Esophagus squamous epithelium (tissue), 5 donors: ENCODE measurements around the gene SLCO2B1. TPM values are rescaled to one million over a fixed set of nuclear protein-coding genes. Genes with fewer than 3 reads are reported as not detected.

Experiments
- DNase-seq: peaks from one replicate; lab custom pipeline; 2025; lab: John Stamatoyannopoulos, UW
- H3K27ac ChIP-seq, 4 donors: fragments of 200-600 bp; sonication (generic); one replicate each; pipeline ENCODE4 v1.5.1; 2016 to 2019; ENCODE audit warnings: mild to moderate bottlenecking in 1 of 4
- H3K27me3 ChIP-seq, 4 donors: fragments of 200-600 bp; sonication (generic); 1 replicate in 3 of 4; 2 replicates in 1 of 4; pipeline versions ENCODE4 v1.5.1 to v1.6.0; 2017 to 2021; ENCODE audit warnings: antibody characterized with exemption in 1 of 4
- H3K36me3 ChIP-seq, 3 donors: fragments of 200-600 bp; sonication (generic); one replicate each; pipeline ENCODE4 v1.5.1; 2016 to 2019
- H3K4me1 ChIP-seq, 3 donors: fragments of 200-600 bp; sonication (generic); one replicate each; pipeline ENCODE4 v1.5.1; 2017 to 2019
- H3K4me3 ChIP-seq, 4 donors: fragments of 200-600 bp; sonication (generic); 1 replicate in 3 of 4; 2 replicates in 1 of 4; pipeline ENCODE4 v1.5.1; 2016 to 2019; ENCODE audit warnings: mild to moderate bottlenecking in 2 of 4, moderate library complexity in 1 of 4
- H3K9me3 ChIP-seq, 3 donors: fragments of 200-600 bp; sonication (generic); one replicate each; pipeline ENCODE4 v1.5.1; 2016 to 2019
- CTCF ChIP-seq, 6 experiments: fragments of 450-650 bp in 4 of 6; fragments of 200-600 bp in 2 of 6; sonication (generic) in 2 of 6; IDR thresholded peaks; one replicate each; pipeline ENCODE4 v1.5.1; 2016 to 2019; ENCODE audit warnings: antibody characterized with exemption in 6 of 6, mild to moderate bottlenecking in 4 of 6, moderate library complexity in 4 of 6
- POLR2A ChIP-seq, 4 donors: fragments of 450-650 bp; IDR thresholded peaks; one replicate each; pipeline ENCODE4 v1.6.1; 2017; ENCODE audit warnings: antibody characterized with exemption in 4 of 4, mild to moderate bottlenecking in 4 of 4, moderate library complexity in 3 of 4
- WGBS, 2 donors: methylation state at CpG; one replicate each; pipeline ENCODE4 v1.1.5; 2018; 5-methylcytosine and 5-hydroxymethylcytosine counted together
- intact Hi-C: fragments of 100-400 bp; cut with DNase I; formaldehyde crosslinking; loops from one replicate; pipeline ENCODE4 v1.15.0; 2022
- total RNA-seq, 4 donors: library from RNA; depleted of rRNA; stranded (reverse); fragments of >200 nt; gene quantifications; one replicate each; pipeline ENCODE4 v1.1.0, GENCODE V29; 2016
- donor health status: DM: yes; HTN: yes; CAD: no.

Gene SLCO2B1
- total RNA-seq, 4 donors from 2014 or later: 3.6 to 35.7 (median 16.1) TPM

GRCh38 chr11:75173336-75173735 is 22.4 kb downstream of the SLCO2B1 start:
- WGBS, 2 donors: 90 to 96% methylated on average over 6 to 7 of the region's 7 CpGs
- Histone ChIP-seq H3K36me3 (peaks cover 0 to 22% (median 0%) of the 10 kb centered on the region in 3 donors), H3K9me3 (no peaks in the 10 kb centered on the region), H3K4me1 (peaks cover 0 to 15% (median 0%) of the 10 kb centered on the region in 3 donors), H3K27ac (no peak overlapping the region), H3K27me3 (no peaks in the 10 kb centered on the region), H3K4me3 (no peak overlapping the region)
- intact Hi-C loops: no loop called here
- no peak for TF ChIP-seq POLR2A (IDR thresholded peaks at IDR 0.05)
- DNase-seq: no peak

- Histone ChIP-seq H3K27me3 (no peaks in the 10 kb centered on the region), H3K9me3 (no peaks in the 10 kb centered on the region), H3K4me3 (no peak overlapping the region), H3K27ac (peak overlapping the region in 3 of 4 donors; percentile 2 to 76 (median 55)), H3K36me3 (peaks cover 0 to 14% (median 0%) of the 10 kb centered on the region in 3 donors), H3K4me1 (peaks cover 0 to 12% (median 0%) of the 10 kb centered on the region in 3 donors)
- TF ChIP-seq CTCF (IDR thresholded peaks at IDR 0.05) (no peak), POLR2A (IDR thresholded peaks at IDR 0.05) (peak in 1 of 4 donors; percentile 22)
- no peak for DNase-seq
- intact Hi-C loops: no loop called here
- 32 to 49% methylated on average over 6 to 7 of the region's 7 CpGs for WGBS, 2 donors
Observed at GRCh38 chr11:75174781-75175370, 24.0 kb downstream of the SLCO2B1 start.

- Histone ChIP-seq H3K36me3 (no peaks in the 10 kb centered on the region), H3K4me1 (peaks cover 0 to 11% (median 4%) of the 10 kb centered on the region in 3 donors), H3K9me3 (no peaks in the 10 kb centered on the region), H3K27me3 (no peaks in the 10 kb centered on the region), H3K27ac (peak overlapping the region in 2 of 4 donors; percentile 60 to 85), H3K4me3 (no peak overlapping the region)
- DNase-seq: no peak
- intact Hi-C loops: no loop called here
- no peak for TF ChIP-seq POLR2A (IDR thresholded peaks at IDR 0.05)
- TF ChIP-seq CTCF (IDR thresholded peaks at IDR 0.05): no peak
- 27 to 41% methylated on average over 3 of the region's 3 CpGs for WGBS, 2 donors
Observed at GRCh38 chr11:75182664-75183063, 31.8 kb downstream of the SLCO2B1 start.

- Histone ChIP-seq H3K4me3 (no peak overlapping the region), H3K36me3 (peaks cover 0 to 4% (median 0%) of the 10 kb centered on the region in 3 donors), H3K27ac (peak overlapping the region in 1 of 4 donors; percentile 3), H3K9me3 (no peaks in the 10 kb centered on the region), H3K27me3 (no peaks in the 10 kb centered on the region), H3K4me1 (peaks cover 0 to 11% (median 4%) of the 10 kb centered on the region in 3 donors)
- WGBS, 2 donors: 89 to 92% methylated on average over 4 of the region's 4 CpGs
- intact Hi-C loops: no loop called here
- no peak for DNase-seq
- no peak for TF ChIP-seq CTCF (IDR thresholded peaks at IDR 0.05)
Observed at GRCh38 chr11:75184051-75184450, 33.1 kb downstream of the SLCO2B1 start.

- H3K36me3 ChIP-seq: peaks cover 0 to 4% (median 0%) of the 10 kb centered on the region in 3 donors
- intact Hi-C loops: no loop called here
- 46 to 56% methylated on average over 3 of the region's 3 CpGs for WGBS, 2 donors
- no peaks in the 10 kb centered on the region for H3K27me3 ChIP-seq
- H3K4me1 ChIP-seq: peaks cover 2 to 13% (median 5%) of the 10 kb centered on the region in 3 donors
- no peaks in the 10 kb centered on the region for H3K9me3 ChIP-seq
- no peak for DNase-seq
- H3K27ac ChIP-seq: no peak overlapping the region
- TF ChIP-seq POLR2A (IDR thresholded peaks at IDR 0.05) (no peak), CTCF (IDR thresholded peaks at IDR 0.05) (no peak)
- no peak overlapping the region for H3K4me3 ChIP-seq
Observed at GRCh38 chr11:75184757-75185425, 34.0 kb downstream of the SLCO2B1 start.
